GM23248 (cell line): ENCODE measurements around the gene BHLHA15.
"Not testable (repeated sequence)": the region's sequence is repeated elsewhere in the genome, so short reads cannot be mapped to it uniquely, and the experiment has no call there.

Experiments
- EZH2 ChIP-seq: fragments of 200-600 bp; sonication (generic); IDR thresholded peaks from 2 replicates; pipeline ENCODE4 v1.6.1; 2018; ENCODE audit warnings: antibody characterized with exemption, mild to moderate bottlenecking; ENCODE audit not compliant: insufficient read depth, poor library complexity, severe bottlenecking
- EZH2phosphoT487 ChIP-seq: fragments of 200-600 bp; sonication (generic); IDR thresholded peaks from 2 replicates; pipeline ENCODE4 v1.6.1; 2018; ENCODE audit warnings: antibody characterized with exemption, moderate library complexity, mild to moderate bottlenecking, low read depth; ENCODE audit not compliant: insufficient read depth

GRCh38 chr7:98219382-98219781, 8.1 kb downstream of the BHLHA15 start:
- TF ChIP-seq EZH2, EZH2phosphoT487: not testable (repeated sequence)
